Skin epidermis (tissue), 12 donors: Measurements from ENCODE around the gene ANKRD33B.
"Not testable (repeated sequence)": the region's sequence is repeated elsewhere in the genome, so short reads cannot be mapped to it uniquely, and the experiment has no call there.

Source experiments
- H3K27ac ChIP-seq, 21 experiments: fragments of 200-600 bp; sonication (generic) in 11 of 21; one replicate each; pipeline ENCODE4 v1.5.0; 2020; ENCODE audit warnings: mild to moderate bottlenecking in 3 of 21, inconsistent platforms in 2 of 21, moderate library complexity in 2 of 21
- H3K4me3 ChIP-seq, 7 experiments: fragments of 200-600 bp; sonication (generic) in 2 of 7; one replicate each; pipeline ENCODE4 v1.5.0; 2020; ENCODE audit warnings: inconsistent platforms in 2 of 7, mild to moderate bottlenecking in 2 of 7, moderate library complexity in 1 of 7

Gene ANKRD33B

DNA sequence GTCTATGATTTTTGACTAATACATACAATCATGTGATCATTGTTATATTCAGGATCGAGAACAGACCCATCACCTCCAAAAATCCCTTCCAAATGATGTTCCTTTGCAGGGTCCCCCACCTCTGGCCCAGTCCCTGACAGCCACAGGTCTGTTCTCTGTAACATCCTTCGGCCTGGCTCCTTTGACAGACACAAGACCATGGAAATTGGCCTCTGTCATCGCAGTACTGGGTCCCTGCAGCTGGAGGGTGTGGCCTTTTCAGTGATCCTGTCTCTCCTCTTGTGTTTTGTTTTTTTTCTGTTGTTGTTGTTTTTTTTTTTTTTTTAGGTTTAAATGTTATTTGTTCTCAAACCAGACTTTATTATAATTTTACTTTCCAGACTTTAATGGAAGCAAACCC, 27.4 kb upstream of the ANKRD33B start:
- H3K27ac ChIP-seq: peak overlapping the region in 1 of 21 experiments; percentile 6
- H3K4me3 ChIP-seq: no peak overlapping the region

- H3K27ac ChIP-seq: peak overlapping the region in 5 of 21 experiments; percentile 3 to 67 (median 21)
- peak overlapping the region in 1 of 7 experiments; percentile 4 for H3K4me3 ChIP-seq
Observed at GRCh38 chr5:10536931-10537579, 26.8 kb upstream of the ANKRD33B start.

DNA sequence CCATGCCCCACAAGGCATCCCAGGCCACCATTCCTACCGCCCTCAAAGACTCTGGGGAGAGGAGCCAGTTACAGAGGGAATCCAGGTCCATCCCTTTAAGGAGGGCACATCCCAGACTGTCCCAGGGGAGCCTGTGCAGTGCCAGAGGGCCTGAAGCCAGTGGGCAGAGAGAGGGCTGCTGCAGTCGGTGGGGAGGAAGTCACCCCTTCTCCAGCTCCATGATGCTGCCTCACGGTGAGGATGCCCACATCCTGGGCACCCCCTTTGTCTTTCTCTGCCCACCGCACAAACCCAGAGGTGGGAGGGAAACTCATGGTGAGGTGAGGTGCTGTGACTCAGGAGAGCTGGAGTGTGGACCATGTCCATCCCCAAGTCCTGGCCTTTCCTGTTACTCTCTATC, 26.2 kb upstream of the ANKRD33B start:
- Histone ChIP-seq H3K27ac (peak overlapping the region in 5 of 21 experiments; percentile 3 to 67 (median 40)), H3K4me3 (peak overlapping the region in 1 of 7 experiments; percentile 4)

GRCh38 chr5:10538103-10538788, 25.6 kb upstream of the ANKRD33B start:
- Histone ChIP-seq H3K4me3 (no peak overlapping the region), H3K27ac (peak overlapping the region in 7 of 21 experiments; percentile 40 to 67 (median 52))

DNA sequence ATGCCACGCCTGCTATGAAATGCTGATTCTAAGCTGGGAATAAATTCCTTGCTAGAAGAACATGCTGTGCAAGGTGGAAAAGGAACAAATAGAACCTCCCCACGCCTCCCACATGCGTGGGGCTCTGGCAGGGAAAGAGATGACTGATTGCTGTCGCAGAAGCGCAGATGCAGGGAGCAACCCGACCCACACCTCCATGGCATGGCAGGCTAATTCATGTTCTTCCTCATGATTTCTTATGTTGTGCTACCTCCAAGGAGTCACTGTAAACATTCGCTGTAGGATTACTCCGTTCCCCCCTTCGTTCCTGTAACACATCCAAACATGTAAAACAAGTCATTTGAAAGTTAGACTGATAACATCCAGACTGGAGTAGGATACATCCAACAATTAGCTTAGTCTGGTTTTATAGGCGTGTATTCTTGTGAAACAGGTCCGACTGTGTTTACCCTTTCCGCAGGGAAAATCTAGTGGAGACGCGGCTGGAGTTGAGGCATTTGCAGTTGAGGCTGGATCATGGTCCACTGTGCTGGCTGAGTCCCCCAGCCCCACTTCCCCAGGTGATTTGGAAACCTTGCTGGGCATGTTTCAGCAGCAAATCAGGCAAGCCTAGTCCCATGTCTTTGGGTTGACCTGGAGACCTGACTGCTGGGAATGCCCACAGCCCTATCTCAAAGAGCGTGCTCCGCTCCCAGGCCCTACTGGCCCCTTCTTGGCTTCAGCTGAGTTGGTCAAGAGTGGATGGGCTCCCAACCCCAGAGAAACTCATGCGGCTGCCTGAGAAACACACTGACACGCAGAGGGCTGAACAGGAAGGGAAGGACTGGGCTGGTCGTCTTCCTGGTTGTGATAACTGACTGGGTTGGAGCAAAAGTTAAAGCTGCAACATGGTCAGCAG, 24.8 kb upstream of the ANKRD33B start:
- H3K4me3 ChIP-seq: no peak overlapping the region
- H3K27ac ChIP-seq: peak overlapping the region in 8 of 21 experiments; percentile 4 to 67 (median 51)

DNA sequence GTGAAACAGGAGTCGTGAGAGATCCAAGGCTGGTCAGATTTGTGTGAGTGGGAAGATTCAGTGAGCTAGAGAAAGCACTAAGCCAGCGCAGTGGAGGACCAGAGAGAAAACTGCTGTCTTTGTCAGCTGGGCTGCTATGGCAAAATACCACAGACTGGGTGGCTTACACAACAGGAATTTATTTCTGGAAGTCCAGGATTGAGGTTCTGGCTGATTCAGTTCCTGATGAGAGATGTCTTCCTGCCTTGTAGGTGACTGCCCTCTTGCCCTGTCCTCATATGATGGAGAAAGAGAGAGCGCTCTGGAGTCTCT, 24.2 kb upstream of the ANKRD33B start:
- Histone ChIP-seq H3K27ac (peak overlapping the region in 4 of 21 experiments; percentile 13 to 63 (median 44)), H3K4me3 (no peak overlapping the region)

DNA sequence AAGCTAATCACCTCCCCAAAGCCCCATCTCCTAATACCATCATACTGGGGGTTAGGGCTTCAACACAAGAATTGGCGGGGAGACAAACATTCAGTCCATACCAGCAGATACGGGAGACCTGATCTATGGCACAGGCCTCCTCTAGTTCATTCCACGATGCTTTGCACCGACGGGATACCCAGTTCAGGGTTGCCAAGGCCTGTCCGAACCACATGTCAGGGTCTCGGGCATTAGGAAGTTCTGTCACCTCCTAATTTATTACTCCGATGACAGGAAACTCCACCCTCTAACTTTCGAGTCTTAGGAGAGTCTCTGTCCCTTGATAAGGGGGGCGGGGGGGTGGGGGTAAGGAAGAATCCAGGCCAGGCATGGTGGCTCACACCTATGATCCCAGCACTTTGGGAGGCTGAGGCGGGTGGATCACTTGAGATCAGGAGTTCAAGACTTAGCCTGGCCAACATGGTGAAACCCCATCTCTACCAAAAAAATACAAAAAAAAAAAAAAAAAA, 23.8 kb upstream of the ANKRD33B start:
- Histone ChIP-seq H3K4me3 (no peak overlapping the region), H3K27ac (no peak overlapping the region)

DNA sequence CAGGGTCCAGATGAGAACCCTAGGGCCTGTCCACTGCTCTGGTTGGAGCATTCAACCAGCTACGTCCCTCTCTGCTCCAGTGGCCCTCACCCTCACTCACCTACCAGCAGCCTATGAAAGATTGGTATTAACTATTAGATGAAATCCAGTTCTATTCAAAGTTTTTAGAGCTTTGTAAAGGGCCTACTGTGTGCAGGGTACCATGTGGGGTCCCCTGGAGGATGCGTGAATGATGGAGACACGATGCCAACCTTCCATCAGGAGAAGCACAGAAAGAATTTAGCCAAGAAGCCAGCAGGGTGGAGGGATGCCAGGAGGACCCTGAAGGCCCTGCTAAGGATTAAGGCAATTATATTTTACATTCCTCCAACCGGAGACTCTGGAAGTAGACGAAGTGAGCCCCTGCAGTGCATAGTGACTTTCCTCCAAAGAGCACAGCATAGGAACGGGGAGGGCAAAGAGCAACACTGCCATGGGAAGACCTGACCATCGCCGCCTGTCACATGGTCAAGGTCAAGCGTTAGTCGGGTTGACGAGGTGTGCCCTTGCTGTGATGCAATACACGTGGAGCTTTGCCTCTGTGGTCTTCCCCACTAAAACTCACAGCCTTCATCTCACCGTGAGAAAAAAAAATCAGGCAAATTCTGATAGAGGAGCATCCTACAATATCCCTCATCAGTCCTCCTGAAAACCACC, 22.8 kb upstream of the ANKRD33B start:
- H3K4me3 ChIP-seq: no peak overlapping the region

DNA sequence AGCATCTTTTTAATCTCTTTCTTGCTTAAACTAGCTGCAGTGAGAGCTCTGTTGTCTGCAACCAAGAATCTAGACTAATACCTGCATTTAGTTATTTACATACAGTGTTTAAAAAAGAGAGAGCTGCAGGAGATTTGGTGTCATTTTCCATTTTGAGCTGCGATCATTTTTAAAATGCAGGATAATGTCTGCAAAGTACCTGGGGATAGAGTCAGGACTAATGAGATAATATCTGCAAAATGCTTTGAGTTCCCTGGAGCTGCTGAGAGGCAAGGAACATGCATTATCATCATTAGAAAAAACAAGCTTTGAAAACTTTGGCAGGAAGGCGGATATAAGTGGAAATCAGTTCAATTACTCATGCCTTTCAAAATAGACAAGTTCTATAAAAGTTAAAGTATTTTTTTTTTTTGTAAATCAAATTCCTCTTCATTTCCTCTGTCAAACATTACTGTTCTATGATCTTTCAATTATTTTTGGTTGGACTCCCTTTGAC, 21.8 kb upstream of the ANKRD33B start:
- Histone ChIP-seq H3K27ac (no peak overlapping the region), H3K4me3 (no peak overlapping the region)

More for the DNA sequence above, 22.8 kb upstream of the ANKRD33B start:
- H3K27ac ChIP-seq: no peak overlapping the region

- H3K4me3 ChIP-seq: no peak overlapping the region
- no peak overlapping the region for H3K27ac ChIP-seq
Observed at GRCh38 chr5:10543585-10544040, 20.3 kb upstream of the ANKRD33B start.

- H3K27ac ChIP-seq: no peak overlapping the region
- H3K4me3 ChIP-seq: no peak overlapping the region
Observed at GRCh38 chr5:10545084-10545483, 18.8 kb upstream of the ANKRD33B start.

DNA sequence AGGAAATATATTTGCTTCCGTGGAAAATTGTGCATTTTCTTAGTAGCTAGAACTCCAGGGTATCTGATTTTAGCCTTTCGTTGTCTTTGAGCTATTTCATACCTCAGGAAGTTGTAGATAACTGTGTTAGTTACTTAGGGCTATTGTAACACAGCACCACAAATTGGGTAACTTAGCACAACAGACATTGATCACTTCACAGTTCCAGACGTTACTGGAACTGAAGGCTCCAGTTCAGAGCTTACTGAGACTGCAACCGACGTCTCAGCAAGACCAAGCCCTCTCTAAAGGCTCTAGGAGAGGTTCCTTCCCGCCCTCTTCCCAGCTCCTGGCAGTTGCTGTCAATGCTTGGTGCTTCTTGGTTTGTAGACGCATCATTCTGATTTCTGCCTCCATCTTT, 17.7 kb upstream of the ANKRD33B start:
- H3K4me3 ChIP-seq: no peak overlapping the region
- H3K27ac ChIP-seq: no peak overlapping the region

- H3K27ac ChIP-seq: no peak overlapping the region
- H3K4me3 ChIP-seq: no peak overlapping the region
Observed at GRCh38 chr5:10548418-10549122, 15.3 kb upstream of the ANKRD33B start.

GRCh38 chr5:10549123-10549514, 14.8 kb upstream of the ANKRD33B start:
- H3K27ac ChIP-seq, H3K4me3 ChIP-seq: not testable (repeated sequence)

GRCh38 chr5:10550222-10550995, 13.5 kb upstream of the ANKRD33B start:
- Histone ChIP-seq H3K4me3 (no peak overlapping the region), H3K27ac (no peak overlapping the region)

DNA sequence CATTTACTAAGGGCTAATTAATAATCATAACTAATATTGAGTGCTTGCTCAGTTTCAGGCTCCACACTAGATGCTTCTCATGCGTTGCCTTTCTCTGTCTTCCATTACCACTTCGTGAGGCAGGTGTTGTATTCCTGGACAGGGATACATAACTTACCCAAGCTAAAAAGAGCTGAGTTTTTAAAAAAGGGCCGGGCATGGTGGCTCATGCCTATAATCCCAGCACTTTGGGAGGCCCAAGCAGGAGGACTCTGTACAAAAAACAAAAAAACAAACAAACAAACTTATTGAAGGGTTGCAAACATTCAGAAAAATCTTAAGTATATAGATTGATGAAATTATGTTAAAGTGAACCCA, 12.1 kb upstream of the ANKRD33B start:
- H3K4me3 ChIP-seq: no peak overlapping the region
- H3K27ac ChIP-seq: peak overlapping the region in 5 of 21 experiments; percentile 1 to 59 (median 47)

GRCh38 chr5:10552183-10553143, 11.4 kb upstream of the ANKRD33B start:
- H3K4me3 ChIP-seq: no peak overlapping the region
- peak overlapping the region in 6 of 21 experiments; percentile 1 to 59 (median 34) for H3K27ac ChIP-seq
